GM21367 (cell line): ENCODE results near the gene EDC3.

Experiments used
- ATAC-seq: cut with Tn5 transposase; IDR thresholded peaks from one replicate; pipeline ENCODE4 v1.9.1; 2021; ENCODE audit not compliant: unreplicated experiment

Gene EDC3

GRCh38 chr15:74626752-74627692, 68.8 kb downstream of the EDC3 start:
- no peak for ATAC-seq

DNA sequence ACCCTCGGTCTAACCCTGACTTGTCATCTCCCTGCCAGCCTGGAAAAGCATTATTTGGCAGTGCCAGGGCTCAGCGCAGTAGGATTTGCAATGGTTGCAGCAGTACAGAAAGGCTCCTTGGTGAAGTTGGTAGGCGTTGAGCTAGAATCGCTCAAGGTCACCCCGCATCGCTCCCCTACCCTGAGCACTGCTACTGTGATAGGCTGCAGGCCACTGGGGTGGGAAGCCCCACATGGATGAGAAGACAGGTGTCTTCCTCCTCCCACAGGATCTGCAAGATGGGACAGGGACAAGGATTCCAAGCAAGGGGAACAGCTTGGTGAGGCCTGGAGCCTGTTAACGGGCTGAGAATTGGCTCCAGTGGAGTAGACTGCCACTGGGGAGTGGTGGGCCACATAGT, 69.5 kb downstream of the EDC3 start:
- ATAC-seq, result no peak

GRCh38 chr15:74625693-74626092, 70.1 kb downstream of the EDC3 start:
- ATAC-seq, result no peak

- ATAC-seq, result no peak
Observed at GRCh38 chr15:74624020-74624602, 71.7 kb downstream of the EDC3 start.

- no peak for ATAC-seq
Observed at GRCh38 chr15:74622758-74623157, 73.1 kb downstream of the EDC3 start.

- no peak for ATAC-seq
Observed at GRCh38 chr15:74621936-74622335, 73.9 kb downstream of the EDC3 start.

- no peak for ATAC-seq
Observed at GRCh38 chr15:74621546-74621920, 74.3 kb downstream of the EDC3 start.

- ATAC-seq, result no peak
Observed at GRCh38 chr15:74620636-74621545, 74.9 kb downstream of the EDC3 start.

GRCh38 chr15:74619916-74620635, 75.7 kb downstream of the EDC3 start:
- no peak for ATAC-seq

- ATAC-seq, result no peak
Observed at GRCh38 chr15:74618841-74619596, 76.8 kb downstream of the EDC3 start.

DNA sequence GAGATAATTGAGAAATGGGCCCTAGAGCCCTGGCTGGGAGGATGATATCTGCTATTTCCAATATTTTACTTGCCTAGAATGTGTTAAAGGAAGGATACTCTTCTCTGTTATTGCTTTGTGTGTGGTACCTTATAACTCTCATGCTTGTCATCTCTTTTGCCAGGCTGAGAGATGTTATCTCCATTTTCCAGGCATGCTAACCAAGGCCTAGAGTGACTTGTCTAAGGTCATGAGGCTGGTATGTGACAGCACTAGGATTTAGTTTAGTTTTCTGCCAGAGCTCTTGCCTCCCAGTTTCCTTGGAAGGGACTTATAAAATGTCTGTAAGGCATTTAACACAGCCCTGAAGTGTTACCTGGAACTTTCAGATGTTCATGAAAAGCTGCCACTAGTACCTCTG, 78.8 kb downstream of the EDC3 start:
- no peak for ATAC-seq

GRCh38 chr15:74616366-74616939, 79.4 kb downstream of the EDC3 start:
- no peak for ATAC-seq

DNA sequence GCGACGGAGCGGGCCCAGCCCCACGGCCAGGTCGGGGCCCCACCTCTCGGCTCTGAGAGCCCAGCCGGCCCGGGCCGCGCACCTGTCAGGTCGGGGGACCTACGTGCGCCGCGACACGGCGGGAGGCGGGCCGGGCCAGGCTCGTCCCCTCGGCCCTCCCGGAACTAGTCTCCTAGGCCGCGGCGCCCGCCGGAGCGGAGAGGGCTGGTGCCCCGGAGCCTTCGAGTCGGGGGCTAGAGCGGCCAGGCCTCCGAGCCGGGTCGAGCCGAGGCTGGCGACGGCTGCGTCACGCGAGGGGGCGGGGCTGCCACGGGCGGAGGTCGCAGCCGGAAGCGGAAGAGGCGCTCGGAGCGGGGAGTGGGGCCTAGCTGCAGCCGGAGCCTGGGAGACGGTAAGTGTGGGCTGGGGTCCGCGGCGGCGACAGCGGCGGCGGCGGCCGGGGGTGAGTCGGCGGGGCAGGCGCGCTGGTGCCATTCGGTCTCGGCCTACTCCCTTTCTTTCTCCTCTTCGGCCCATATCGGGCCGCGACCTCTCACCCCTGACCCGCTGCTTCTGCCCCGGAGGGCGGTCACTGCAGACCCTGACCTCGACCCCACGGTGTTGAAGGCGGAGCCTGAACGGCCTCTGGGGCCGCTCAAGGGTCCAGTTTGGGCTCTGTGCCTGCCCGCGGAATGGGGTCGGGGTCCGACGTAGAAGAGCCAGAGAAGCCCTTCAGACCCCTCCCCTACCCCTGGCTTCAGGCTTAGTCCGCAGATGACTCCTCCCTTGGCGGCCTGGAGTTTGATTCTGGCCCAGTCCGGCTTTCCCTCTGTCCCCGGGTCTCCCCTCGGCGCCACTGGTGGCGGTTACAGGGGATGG, 80.1 kb downstream of the EDC3 start, which contains the start of gene CLK3:
CLK3 (plus strand) TSS at position 329 of the 858 bp plus-strand sequence. CDS start 3,361 bp downstream, outside the sequence.
- peak; percentile 60 for ATAC-seq

DNA sequence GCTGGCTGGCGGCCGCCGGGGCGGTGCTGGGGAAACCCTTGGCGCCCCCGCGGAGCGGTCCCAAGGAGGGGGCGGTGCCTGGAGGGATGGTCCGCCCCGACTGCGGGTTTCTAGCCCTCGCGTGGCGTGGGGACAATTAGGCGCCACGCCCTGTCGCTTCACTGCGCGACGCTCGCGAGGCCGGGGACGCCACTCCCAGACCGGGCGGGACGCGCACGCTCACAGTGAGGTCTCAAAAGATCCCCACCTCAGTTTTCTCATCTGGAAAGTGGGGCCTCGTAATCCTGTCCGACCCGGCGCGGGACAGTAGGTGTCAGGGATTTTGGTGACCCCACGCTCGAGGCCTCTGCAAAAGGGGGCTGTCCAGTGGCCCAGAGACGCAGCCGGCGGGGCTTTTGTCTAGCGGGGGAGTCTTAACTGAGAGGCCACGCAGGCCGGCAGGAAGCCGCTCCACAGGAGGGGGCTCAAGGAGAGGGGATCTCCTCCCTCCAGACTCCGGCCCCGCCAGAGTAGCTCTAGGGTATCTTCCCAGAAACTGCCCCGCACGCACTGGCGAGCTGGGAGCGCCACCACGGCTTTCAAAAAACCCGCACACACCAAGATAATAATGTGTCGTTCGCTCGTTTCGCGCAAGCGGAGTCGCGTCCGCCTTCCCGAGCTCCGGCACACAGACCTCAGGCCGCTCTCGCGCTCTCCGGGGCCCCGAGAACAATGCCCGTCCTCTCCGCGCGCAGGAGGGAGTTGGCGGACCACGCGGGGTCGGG, 80.9 kb downstream of the EDC3 start:
- ATAC-seq, result peak; percentile 48

- ATAC-seq, result no peak
Observed at GRCh38 chr15:74613953-74614743, 81.7 kb downstream of the EDC3 start.

GRCh38 chr15:74613089-74613952, 82.5 kb downstream of the EDC3 start:
- no peak for ATAC-seq
